Activated naive CD8-positive, alpha-beta T cell treated with anti-CD3 and anti-CD28 coated beads, Interleukin-2, amount 10 ng/mL, durations not matched to agents 7 days and 5 days (primary cell): ENCODE data around the gene MAD2L2. TPM values are rescaled to one million over a fixed set of nuclear protein-coding genes. Genes with fewer than 3 reads are reported as not detected.

Experiments used
- ATAC-seq: fragments of 150-1000 bp; cut with Tn5 transposase; one replicate; pipeline ENCODE4 v1.10.0; 2021; ENCODE audit warnings: low read depth, moderate library complexity
- POLR2A ChIA-PET: fragments of 350-600 bp; sonication (Branson Sonifier 250); formaldehyde crosslinking; loops from one replicate; lab custom pipeline; 2021; ENCODE audit warnings: antibody characterized with exemption; lab: Charles Lee
- DNase-seq: peaks from one replicate; pipeline ENCODE4 v3.0.0; 2021
- H3K27ac Mint-ChIP-seq: one replicate; pipeline ENCODE4 v1.8.0; 2022; ENCODE audit warnings: mild to moderate bottlenecking, mixed read lengths
- H3K27me3 Mint-ChIP-seq: one replicate; pipeline ENCODE4 v1.8.0; 2022; ENCODE audit warnings: mild to moderate bottlenecking, moderate library complexity, mixed read lengths
- H3K36me3 Mint-ChIP-seq: one replicate; pipeline ENCODE4 v1.8.0; 2021; ENCODE audit warnings: mild to moderate bottlenecking, mixed read lengths
- H3K4me1 Mint-ChIP-seq: one replicate; pipeline ENCODE4 v1.8.0; 2021; ENCODE audit warnings: mixed read lengths
- H3K4me3 Mint-ChIP-seq: one replicate; pipeline ENCODE4 v1.8.0; 2022; ENCODE audit warnings: mild to moderate bottlenecking, moderate library complexity, mixed read lengths
- H3K9me3 Mint-ChIP-seq: one replicate; pipeline ENCODE4 v1.8.0; 2021; ENCODE audit warnings: mixed read lengths
- total RNA-seq, 2 experiments: library from RNA; stranded (reverse); gene quantifications; one replicate each; pipeline ENCODE4 v1.2.3, GENCODE V29; 2021

MAD2L2 gene
- total RNA-seq, 2 experiments from 2014 or later: 95.4 to 103 TPM

DNA sequence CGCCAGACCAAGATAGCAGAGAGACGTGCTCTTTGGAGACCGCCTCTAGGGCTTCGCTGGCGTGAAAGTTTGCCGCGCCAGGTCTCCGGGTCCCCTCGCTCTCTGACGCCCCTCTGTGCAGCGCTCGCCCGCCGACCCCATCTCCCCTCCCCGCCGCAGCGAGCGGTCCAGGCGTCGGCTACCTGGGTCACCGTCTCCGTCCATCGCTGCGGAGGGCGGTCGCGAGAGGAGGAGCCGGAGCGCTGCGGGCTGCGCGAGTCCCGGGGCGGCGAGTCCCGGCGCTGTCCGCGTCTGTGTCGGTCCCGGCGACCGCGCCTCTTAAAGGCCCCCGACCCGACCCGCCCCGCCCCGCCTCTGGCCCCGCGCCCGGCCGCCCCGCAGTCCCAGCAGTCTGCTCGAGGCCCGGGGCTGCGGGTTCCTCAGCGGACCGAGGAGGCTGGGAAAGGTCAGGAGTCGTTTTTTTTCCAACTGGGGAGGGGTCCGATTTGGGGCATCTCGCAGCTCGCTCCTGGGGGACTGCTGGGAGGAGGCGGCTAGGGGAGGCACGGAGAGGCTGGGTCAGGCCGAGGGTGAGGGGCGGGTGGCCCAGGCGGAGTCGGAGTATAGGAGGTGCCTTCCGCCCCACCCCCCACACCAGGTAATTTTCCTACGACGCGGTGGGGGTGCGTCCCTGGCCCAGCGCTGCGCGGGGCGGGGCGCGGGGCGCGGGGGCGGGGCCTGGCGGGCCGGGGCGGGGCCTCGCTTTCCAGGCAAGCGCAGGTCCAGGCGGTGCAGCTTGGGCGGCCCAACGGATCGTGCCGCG is 26.6 kb downstream of the MAD2L2 start, which contains the start of the genes FBXO2 and FBXO44:
TSS of gene FBXO2 (minus strand) at position 293 of the 802 bp plus-strand sequence. CDS start at position 204, 89 bp downstream.
TSS of gene FBXO44 (plus strand) at position 741 of the 802 bp plus-strand sequence. CDS start 959 bp downstream, outside the sequence.
- POLR2A ChIA-PET: interaction anchor here (0.5 to 8.2 kb wide), 7 partner anchors 9 to 256 kb away, joined by 3 to 86 read pairs (median 4); partner anchors contain the start of gene FBXO6
- H3K27ac Mint-ChIP-seq: peak within 1 kb of the TSS; percentile 72
- ATAC-seq (peak; percentile 61), DNase-seq (peak; percentile 75)
- no peaks in the 10 kb centered on the region for H3K27me3 Mint-ChIP-seq
- peaks cover 14% of the 10 kb centered on the region for H3K36me3 Mint-ChIP-seq
- peaks cover 19% of the 10 kb centered on the region for H3K4me1 Mint-ChIP-seq
- H3K4me3 Mint-ChIP-seq: peak within 1 kb of the TSS; percentile 82
- no peaks in the 10 kb centered on the region for H3K9me3 Mint-ChIP-seq

DNA sequence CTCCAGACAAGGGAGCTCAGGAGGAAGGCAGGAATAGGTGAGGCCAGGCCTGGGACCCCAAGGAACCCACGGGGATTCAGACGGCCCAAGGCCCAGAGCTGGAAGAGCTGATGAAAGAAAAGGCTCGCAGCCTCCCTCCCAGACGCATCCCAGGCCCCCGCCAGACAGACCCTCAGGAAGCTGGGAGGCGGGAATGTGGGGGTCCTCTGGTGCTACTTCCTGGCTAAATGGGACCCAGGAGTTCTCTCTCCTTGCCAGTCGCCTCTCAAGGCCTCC is 27.1 kb downstream of the MAD2L2 start:
- ATAC-seq (no peak), DNase-seq (no peak)
- H3K9me3 Mint-ChIP-seq: no peaks in the 10 kb centered on the region
- H3K4me3 Mint-ChIP-seq: peak overlapping the region; percentile 48
- H3K4me1 Mint-ChIP-seq: peaks cover 19% of the 10 kb centered on the region
- POLR2A ChIA-PET: interaction anchor here (1.2 to 8.2 kb wide), 5 partner anchors 10 to 254 kb away, joined by 3 to 86 read pairs (median 8); partner anchors contain the start of gene FBXO6
- peaks cover 14% of the 10 kb centered on the region for H3K36me3 Mint-ChIP-seq
- H3K27ac Mint-ChIP-seq: peak overlapping the region; percentile 42
- H3K27me3 Mint-ChIP-seq: no peaks in the 10 kb centered on the region

DNA sequence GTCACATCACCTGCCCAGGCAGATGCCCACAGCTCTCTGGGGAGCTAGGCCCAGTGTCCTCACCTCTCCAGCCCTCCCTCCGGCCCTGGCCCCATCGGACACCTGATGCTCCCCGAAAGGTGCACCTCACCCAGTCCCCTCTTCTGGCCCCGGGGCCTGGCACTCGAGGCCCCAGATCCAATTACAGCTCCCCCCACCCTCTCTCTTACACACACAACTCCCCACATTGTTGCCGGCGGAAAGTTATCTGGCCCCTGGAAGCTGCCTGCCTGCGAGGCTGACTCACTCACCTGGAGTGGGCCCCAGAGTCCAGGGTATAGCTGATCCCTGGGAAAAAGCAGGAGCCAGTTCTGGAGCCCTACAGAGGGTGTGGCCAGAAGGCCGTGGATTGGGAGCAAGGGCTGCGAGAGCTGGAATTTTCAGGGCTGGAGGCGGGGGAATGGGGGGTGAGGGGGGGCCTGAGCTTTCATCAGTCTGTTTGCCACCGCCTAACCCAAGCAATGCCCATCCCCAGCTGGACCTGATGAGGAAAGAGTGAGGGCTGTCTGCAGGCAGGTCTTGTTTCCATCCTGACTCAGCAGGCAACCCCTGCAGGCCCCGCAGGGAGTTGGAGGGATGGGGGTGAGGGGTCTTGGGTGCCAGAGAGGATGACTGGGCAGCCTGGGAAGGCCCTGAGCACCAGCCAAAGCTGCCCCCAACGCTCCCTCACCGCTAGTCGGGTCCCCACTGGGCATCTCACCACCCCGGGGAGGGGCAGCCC is 27.7 kb downstream of the MAD2L2 start:
- H3K4me1 Mint-ChIP-seq: peaks cover 19% of the 10 kb centered on the region
- POLR2A ChIA-PET: interaction anchor here (0.8 to 8.2 kb wide), 6 partner anchors 10 to 255 kb away, joined by 3 to 86 read pairs (median 8); partner anchors contain the start of genes CLCN6, FBXO6 and MTHFR
- H3K9me3 Mint-ChIP-seq: no peaks in the 10 kb centered on the region
- no peaks in the 10 kb centered on the region for H3K27me3 Mint-ChIP-seq
- no peak for ATAC-seq
- H3K4me3 Mint-ChIP-seq: peak overlapping the region; percentile 48
- no peak for DNase-seq
- H3K27ac Mint-ChIP-seq: peak overlapping the region; percentile 12
- peaks cover 12% of the 10 kb centered on the region for H3K36me3 Mint-ChIP-seq

DNA sequence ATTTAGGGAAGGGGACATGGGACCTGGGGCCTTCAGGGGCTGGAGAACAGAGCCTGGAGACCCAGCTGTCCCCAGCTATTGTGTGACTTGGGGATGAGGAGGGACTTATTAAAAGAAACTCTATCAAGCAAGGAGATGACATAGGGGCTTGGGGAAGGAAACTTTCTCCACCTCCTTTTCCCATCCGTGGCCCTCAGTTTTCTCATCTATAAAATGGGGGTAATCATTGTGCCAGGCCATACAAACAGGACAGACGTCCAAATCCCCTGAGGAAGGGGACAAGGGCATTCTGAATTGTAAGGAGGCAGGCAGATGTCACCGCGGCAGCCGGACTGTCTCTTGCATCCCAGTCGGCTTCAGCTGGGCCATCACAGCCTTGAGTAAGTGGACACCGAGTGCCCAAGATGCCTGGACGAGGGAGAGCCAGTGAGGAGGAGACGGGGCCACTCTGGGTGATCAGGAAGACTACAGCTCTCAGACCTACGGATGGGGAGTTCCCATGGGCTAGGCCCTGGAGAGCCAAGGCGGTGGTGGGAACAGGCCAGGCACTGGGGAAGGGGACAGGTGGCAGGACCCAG is 28.7 kb downstream of the MAD2L2 start:
- POLR2A ChIA-PET: interaction anchor here (2.0 to 8.2 kb wide), 4 partner anchors 11 to 256 kb away, joined by 8 to 86 read pairs (median 46); partner anchors contain the start of gene FBXO6
- no peak for ATAC-seq

DNA sequence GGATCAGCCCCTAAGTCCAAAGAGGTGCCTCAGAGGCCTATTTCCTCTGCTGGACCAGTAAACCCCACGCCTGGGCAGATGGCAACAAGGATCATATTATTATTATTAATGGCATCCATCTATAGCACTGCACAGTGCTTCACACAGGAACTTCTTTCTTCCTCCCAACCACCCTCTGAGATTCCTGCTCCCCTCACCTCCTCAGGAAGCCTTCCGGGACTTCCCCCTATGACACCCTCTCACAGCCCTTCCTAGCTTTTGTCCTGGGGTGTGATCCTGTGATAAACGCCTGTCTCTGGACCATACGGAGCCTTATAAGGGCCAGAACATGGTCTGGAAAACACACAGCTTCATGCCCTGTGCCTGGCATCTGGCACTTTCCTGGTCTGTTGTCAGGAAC is 29.9 kb downstream of the MAD2L2 start:
- DNase-seq (no peak), ATAC-seq (no peak)
- H3K9me3 Mint-ChIP-seq: no peaks in the 10 kb centered on the region
- POLR2A ChIA-PET: interaction anchor here (0.8 to 8.2 kb wide), 6 partner anchors 13 to 639 kb away, joined by 3 to 86 read pairs (median 14); partner anchors contain the start of gene FBXO6
- peaks cover 2% of the 10 kb centered on the region for H3K36me3 Mint-ChIP-seq
- H3K4me1 Mint-ChIP-seq: peaks cover 19% of the 10 kb centered on the region
- peak overlapping the region; percentile 61 for H3K4me3 Mint-ChIP-seq
- H3K27me3 Mint-ChIP-seq: no peaks in the 10 kb centered on the region
- peak overlapping the region; percentile 72 for H3K27ac Mint-ChIP-seq

More for the DNA sequence above, 28.7 kb downstream of the MAD2L2 start:
- no peaks in the 10 kb centered on the region for H3K27me3 Mint-ChIP-seq
- H3K9me3 Mint-ChIP-seq: no peaks in the 10 kb centered on the region
- peak overlapping the region; percentile 64 for H3K27ac Mint-ChIP-seq
- DNase-seq: no peak
- no peak overlapping the region for H3K4me3 Mint-ChIP-seq
- peaks cover 5% of the 10 kb centered on the region for H3K36me3 Mint-ChIP-seq
- H3K4me1 Mint-ChIP-seq: peaks cover 19% of the 10 kb centered on the region

DNA sequence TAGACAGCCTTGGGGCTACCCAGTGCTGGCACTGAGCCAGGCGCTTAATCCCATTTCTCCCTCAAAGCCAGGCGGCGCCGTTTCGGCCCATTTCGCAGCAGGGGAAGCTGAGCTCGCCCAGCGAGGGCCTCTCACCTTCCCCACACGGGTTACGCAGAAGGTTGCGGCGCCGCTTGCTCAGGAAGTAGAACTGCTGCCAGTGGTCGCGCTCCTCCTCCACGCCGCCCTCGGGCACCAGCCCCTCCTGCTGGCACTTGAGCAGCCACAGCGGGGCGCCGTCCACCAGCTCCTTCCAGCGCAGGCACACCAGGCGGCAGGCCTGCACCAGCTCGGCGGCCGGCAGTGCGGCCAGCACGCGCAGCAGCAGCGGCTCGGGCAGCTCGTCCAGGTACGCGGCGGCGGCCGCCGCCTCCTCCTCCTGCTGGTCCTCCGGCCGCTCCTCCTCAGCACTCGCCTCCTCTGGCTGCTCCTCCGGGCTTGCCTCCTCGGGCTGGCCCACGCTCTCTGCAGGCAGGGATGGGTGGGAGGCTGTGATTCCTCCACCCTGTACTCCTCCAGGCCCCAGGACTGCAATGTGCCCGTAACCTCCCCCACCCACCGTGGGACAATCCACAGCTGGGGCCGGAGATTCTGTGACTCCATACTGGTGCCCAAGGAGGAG is 30.5 kb downstream of the MAD2L2 start:
- no peaks in the 10 kb centered on the region for H3K36me3 Mint-ChIP-seq
- peak; percentile 88 for DNase-seq
- H3K27me3 Mint-ChIP-seq: no peaks in the 10 kb centered on the region
- peak overlapping the region; percentile 65 for H3K27ac Mint-ChIP-seq
- peak overlapping the region; percentile 61 for H3K4me3 Mint-ChIP-seq
- peaks cover 18% of the 10 kb centered on the region for H3K4me1 Mint-ChIP-seq
- POLR2A ChIA-PET: interaction anchor here (0.6 to 8.2 kb wide), 9 partner anchors 13 to 638 kb away, joined by 3 to 86 read pairs (median 10); partner anchors contain the start of genes AGTRAP and FBXO6
- peak; percentile 85 for ATAC-seq
- H3K9me3 Mint-ChIP-seq: no peaks in the 10 kb centered on the region

DNA sequence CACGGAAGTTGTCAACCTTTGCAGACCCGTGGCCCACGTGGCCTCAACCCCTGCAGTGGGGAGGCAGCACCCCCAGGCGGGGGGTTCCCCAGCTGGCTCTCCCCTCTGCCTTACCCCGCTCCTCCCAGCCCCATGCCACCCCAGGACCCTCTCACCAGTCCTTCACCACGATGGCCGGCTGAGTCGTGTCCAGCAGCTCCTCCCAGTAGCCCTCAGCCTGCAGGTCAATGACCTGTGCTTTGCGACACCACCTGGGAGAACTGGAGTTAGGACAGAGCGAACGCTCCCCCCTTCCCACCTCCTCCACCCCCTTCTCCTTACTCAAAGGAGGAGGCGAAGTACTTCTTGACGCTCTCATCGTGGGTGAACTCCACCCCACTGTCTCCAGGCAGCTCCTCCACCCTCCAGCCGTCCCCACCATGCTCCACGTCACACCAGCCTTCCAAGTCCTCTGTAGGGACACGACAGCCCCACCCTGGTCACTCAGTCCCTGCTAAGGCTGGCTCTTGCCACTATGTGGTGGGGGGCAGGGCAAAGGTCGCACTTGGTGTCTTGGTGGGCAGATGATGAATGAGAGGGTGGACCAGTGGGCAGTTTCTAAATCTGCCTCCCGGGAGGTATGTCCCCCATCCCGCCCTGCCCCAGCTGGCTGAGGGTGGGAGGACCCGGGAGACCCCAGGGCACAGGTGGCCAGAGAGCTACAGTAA is 31.2 kb downstream of the MAD2L2 start:
- no peaks in the 10 kb centered on the region for H3K36me3 Mint-ChIP-seq
- H3K27me3 Mint-ChIP-seq: no peaks in the 10 kb centered on the region
- POLR2A ChIA-PET: interaction anchor here (0.6 to 8.2 kb wide), 8 partner anchors 14 to 638 kb away, joined by 3 to 86 read pairs (median 10); partner anchors contain the start of genes AGTRAP and FBXO6
- peaks cover 16% of the 10 kb centered on the region for H3K4me1 Mint-ChIP-seq
- DNase-seq (no peak), ATAC-seq (no peak)
- H3K4me3 Mint-ChIP-seq: peak overlapping the region; percentile 46
- H3K9me3 Mint-ChIP-seq: no peaks in the 10 kb centered on the region
- H3K27ac Mint-ChIP-seq: no peak overlapping the region

DNA sequence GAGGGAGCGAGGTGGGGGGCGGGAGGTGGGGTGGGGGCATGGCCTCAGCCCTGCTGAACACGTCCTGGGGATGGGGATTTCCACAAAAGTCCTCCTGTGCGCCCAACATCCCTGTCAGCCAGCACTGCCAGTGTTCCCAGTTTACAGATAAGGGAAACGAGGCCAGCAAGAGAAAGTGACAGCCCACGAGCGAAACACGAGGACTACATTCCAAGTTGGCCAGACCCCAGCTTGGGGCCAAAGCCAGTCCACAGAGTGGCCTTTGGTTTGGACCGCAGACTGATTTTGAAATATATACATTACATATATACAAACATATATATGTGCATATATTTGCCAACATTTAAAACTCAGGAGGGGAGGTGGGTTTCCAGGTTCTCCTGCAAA is 31.7 kb downstream of the MAD2L2 start:
- H3K4me3 Mint-ChIP-seq: no peak overlapping the region
- POLR2A ChIA-PET: interaction anchor here (0.6 to 8.2 kb wide), 6 partner anchors 14 to 442 kb away, joined by 4 to 86 read pairs (median 18); partner anchors contain the start of genes AGTRAP and FBXO6
- H3K4me1 Mint-ChIP-seq: peaks cover 16% of the 10 kb centered on the region
- ATAC-seq (no peak), DNase-seq (no peak)
- H3K27ac Mint-ChIP-seq: no peak overlapping the region
- H3K36me3 Mint-ChIP-seq: no peaks in the 10 kb centered on the region
- no peaks in the 10 kb centered on the region for H3K9me3 Mint-ChIP-seq
- H3K27me3 Mint-ChIP-seq: no peaks in the 10 kb centered on the region

DNA sequence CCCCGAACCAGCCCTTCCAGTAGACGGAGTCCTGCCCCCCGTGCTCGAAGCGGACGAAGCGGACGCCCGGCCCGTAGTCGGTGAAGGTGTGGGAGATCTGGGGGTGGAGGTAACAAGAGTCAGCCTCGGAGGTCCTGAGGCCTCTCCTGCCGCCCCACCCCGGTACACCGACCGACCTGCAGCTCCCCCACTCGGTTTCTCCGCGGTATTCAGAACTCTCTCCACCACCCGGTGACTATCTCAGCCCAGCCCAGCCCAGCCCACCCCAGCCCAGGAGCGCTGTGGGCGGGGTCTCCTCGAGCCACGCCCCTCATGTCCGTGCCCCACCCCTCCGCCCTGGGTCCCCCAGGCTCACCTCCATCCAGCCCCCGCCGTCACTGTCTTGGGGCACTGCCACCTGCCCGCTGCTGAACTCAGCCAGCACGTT is 32.2 kb downstream of the MAD2L2 start:
- H3K9me3 Mint-ChIP-seq: no peaks in the 10 kb centered on the region
- no peaks in the 10 kb centered on the region for H3K36me3 Mint-ChIP-seq
- H3K27me3 Mint-ChIP-seq: no peaks in the 10 kb centered on the region
- peak overlapping the region; percentile 14 for H3K4me3 Mint-ChIP-seq
- ATAC-seq (peak; percentile 16), DNase-seq (peak; percentile 66)
- POLR2A ChIA-PET: interaction anchor here (0.6 to 8.2 kb wide), 5 partner anchors 15 to 442 kb away, joined by 4 to 86 read pairs (median 24); partner anchors contain the start of genes AGTRAP and FBXO6
- H3K27ac Mint-ChIP-seq: no peak overlapping the region
- peaks cover 16% of the 10 kb centered on the region for H3K4me1 Mint-ChIP-seq

DNA sequence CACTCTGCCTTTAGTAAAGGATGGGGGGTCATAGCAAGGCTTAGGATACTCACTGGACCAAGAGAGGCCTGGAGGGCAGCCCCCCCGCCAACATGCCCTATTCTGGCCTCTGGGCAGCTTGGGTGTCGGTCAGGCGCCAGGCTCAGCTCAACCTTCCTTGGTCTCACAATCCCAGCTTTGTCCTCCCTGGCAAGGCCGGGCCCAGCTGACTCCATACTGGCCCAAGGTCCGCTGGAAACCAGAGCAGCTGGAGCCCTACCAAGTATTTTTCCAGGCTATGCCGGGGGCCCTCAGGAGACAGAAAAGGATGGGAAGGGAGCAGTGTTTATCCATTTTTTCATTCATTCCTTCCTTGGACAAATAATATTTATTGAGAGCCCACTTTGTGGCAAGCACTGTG is 32.9 kb downstream of the MAD2L2 start:
- H3K27ac Mint-ChIP-seq: no peak overlapping the region
- no peaks in the 10 kb centered on the region for H3K9me3 Mint-ChIP-seq
- DNase-seq: no peak
- H3K27me3 Mint-ChIP-seq: no peaks in the 10 kb centered on the region
- H3K36me3 Mint-ChIP-seq: no peaks in the 10 kb centered on the region
- no peak overlapping the region for H3K4me3 Mint-ChIP-seq
- ATAC-seq: no peak
- POLR2A ChIA-PET: interaction anchor here (3.3 to 8.2 kb wide), 3 partner anchors 16 to 261 kb away, joined by 24 to 86 read pairs (median 83); partner anchors contain the start of gene FBXO6
- H3K4me1 Mint-ChIP-seq: peaks cover 14% of the 10 kb centered on the region

DNA sequence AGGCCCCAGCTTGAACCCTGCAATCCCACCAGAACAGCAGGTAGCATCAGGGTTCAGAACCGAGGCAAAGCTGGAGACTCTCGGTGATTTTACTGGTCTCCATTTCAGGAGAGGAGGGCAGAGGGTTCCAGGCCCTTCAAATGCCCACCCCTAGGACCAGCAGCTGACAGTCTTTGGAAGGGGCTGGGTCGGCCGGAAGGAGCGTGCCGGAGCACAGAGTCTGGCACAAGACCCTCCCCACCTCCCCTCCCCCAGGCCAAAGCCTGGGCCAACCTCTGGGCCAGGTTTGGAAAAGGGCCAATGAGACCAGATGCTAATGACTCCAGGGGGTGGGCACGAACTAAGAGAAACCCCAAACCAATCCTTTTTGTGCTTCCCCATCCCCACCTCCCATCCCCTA is 33.6 kb downstream of the MAD2L2 start:
- Mint-ChIP-seq H3K4me1 (peaks cover 11% of the 10 kb centered on the region), H3K27ac (no peak overlapping the region), H3K4me3 (no peak overlapping the region), H3K27me3 (peaks cover 4% of the 10 kb centered on the region), H3K9me3 (no peaks in the 10 kb centered on the region), H3K36me3 (no peaks in the 10 kb centered on the region)
- DNase-seq: no peak
- no peak for ATAC-seq
- POLR2A ChIA-PET: interaction anchor here (0.8 kb wide), 1 partner anchor 72 kb away, joined by 3 read pairs; no protein-coding TSS in a partner anchor
